ENCODE measurements around the gene DRAM1. TPM values are rescaled to one million over a fixed set of nuclear protein-coding genes. Genes with fewer than 3 reads are reported as not detected.

DRAM1 gene
- total and polyA plus RNA-seq, 2 donors (not counting 1 experiment from before 2014, with no cell fraction given), result 2.1 to 10.2 TPM

DNA sequence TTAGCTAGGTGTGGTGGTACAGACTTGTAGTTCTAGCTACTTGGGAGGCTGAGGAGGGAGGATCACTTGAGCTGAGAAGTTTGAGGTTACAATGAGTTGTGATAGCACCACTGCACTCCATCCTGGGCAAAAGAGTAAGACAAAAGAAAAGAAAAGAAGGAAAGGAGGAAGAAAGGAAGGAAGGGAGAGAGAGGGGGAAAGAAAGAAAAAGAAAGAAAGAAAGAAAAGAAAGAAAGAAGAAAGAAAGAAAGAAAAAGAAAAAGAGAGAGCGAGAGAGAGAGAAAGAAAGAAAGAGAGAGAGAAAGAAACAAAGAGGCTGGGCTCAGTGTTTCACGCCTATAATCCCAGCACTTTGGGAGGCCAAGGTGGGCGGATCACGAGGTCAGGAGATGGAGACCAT lies 36.3 kb upstream of the DRAM1 start:
- no peak for DNase-seq
- ATAC-seq (ENCODE audit: low read depth), result no peak
- H3K9me3 ChIP-seq (ENCODE audit: control extremely low read depth in 1 of 3, control insufficient read depth in 2 of 3, insufficient read depth in 1 of 3, low read length in 2 of 3), result no peaks in the 10 kb centered on the region
- Mint-ChIP-seq H3K4me3 (no peak overlapping the region), H3K9me3 (ENCODE audit: insufficient read depth) (no peaks in the 10 kb centered on the region), H3K27me3 (no peaks in the 10 kb centered on the region), H3K27ac (no peak overlapping the region), H3K4me1 (peaks cover 19% of the 10 kb centered on the region)
- no peak overlapping the region for H2AFZ ChIP-seq (ENCODE audit: insufficient read depth, low read depth, low read length, poor library complexity, severe bottlenecking)
- WGBS (ENCODE audit: insufficient coverage), result no CpG with 5 or more reads among the region's 4 CpGs
- TF ChIP-seq EZH2 (IDR thresholded peaks at IDR 0.05; ENCODE audit: borderline replicate concordance, insufficient read depth, low read depth, low read length, poor library complexity, severe bottlenecking), result no peak
- TF ChIP-seq, protein P1, sequence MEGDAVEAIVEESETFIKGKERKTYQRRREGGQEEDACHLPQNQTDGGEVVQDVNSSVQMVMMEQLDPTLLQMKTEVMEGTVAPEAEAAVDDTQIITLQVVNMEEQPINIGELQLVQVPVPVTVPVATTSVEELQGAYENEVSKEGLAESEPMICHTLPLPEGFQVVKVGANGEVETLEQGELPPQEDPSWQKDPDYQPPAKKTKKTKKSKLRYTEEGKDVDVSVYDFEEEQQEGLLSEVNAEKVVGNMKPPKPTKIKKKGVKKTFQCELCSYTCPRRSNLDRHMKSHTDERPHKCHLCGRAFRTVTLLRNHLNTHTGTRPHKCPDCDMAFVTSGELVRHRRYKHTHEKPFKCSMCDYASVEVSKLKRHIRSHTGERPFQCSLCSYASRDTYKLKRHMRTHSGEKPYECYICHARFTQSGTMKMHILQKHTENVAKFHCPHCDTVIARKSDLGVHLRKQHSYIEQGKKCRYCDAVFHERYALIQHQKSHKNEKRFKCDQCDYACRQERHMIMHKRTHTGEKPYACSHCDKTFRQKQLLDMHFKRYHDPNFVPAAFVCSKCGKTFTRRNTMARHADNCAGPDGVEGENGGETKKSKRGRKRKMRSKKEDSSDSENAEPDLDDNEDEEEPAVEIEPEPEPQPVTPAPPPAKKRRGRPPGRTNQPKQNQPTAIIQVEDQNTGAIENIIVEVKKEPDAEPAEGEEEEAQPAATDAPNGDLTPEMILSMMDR (IDR thresholded peaks at IDR 0.05), result no peak
- intact Hi-C loops (cut with micrococcal nuclease), result no loop called here
- H4K20me1 ChIP-seq (ENCODE audit: control insufficient read depth, insufficient read depth, low read length, poor library complexity, severe bottlenecking), result no peaks in the 10 kb centered on the region
- H3K4me2 ChIP-seq (replicated peaks; ENCODE audit: low read depth, low read length, poor library complexity, severe bottlenecking), result no peak overlapping the region
- H3K9ac ChIP-seq (ENCODE audit: low read length), result no peak overlapping the region
- H3K27ac ChIP-seq (ENCODE audit: low read length in 2 of 2), result no peak overlapping the region
- no peak overlapping the region for H3K4me3 ChIP-seq (ENCODE audit: control extremely low read depth in 1 of 5, extremely low read depth in 1 of 5, insufficient read depth in 1 of 5, low read depth in 2 of 5, low read length in 4 of 5)
- H3K79me2 ChIP-seq (ENCODE audit: control insufficient read depth, insufficient read depth, low read length), result no peaks in the 10 kb centered on the region
- POLR2A ChIA-PET, result no interaction called here
- no peaks in the 10 kb centered on the region for H3K27me3 ChIP-seq (replicated peaks in 1 of 4; ENCODE audit: control extremely low read depth in 1 of 4, control insufficient read depth in 3 of 4, insufficient read depth in 4 of 4, low read length in 3 of 4)
- H3K4me1 ChIP-seq (ENCODE audit: control insufficient read depth in 2 of 2, insufficient read depth in 2 of 2, low read length in 2 of 2), result peaks cover 17 to 18% of the 10 kb centered on the region in 2 donors
- CTCF ChIA-PET, result interaction anchor here (1.3 to 5.8 kb wide), 16 partner anchors 11 to 433 kb away, joined by 3 to 138 read pairs (median 10); partner anchors contain the start of genes ARL1, DRAM1 and GNPTAB
- H3K36me3 ChIP-seq (replicated peaks in 1 of 2; ENCODE audit: control extremely low read depth in 1 of 2, control insufficient read depth in 1 of 2, extremely low read depth in 1 of 2, insufficient read depth in 2 of 2, low read length in 1 of 2), result no peaks in the 10 kb centered on the region

- H3K27ac ChIP-seq (ENCODE audit: low read length in 2 of 2), result no peak overlapping the region
- ChIA-PET POLR2A (no interaction called here), CTCF (interaction anchor here (0.6 to 2.7 kb wide), 3 partner anchors 14 to 1104 kb away, joined by 3 to 6 read pairs (median 3); partner anchors contain the start of gene GNPTAB)
- 94% methylated on average over 2 of the region's 5 CpGs for WGBS (ENCODE audit: insufficient coverage)
- no peaks in the 10 kb centered on the region for H3K9me3 ChIP-seq (ENCODE audit: control extremely low read depth in 1 of 3, control insufficient read depth in 2 of 3, insufficient read depth in 1 of 3, low read length in 2 of 3)
- no peaks in the 10 kb centered on the region for H3K4me1 ChIP-seq (ENCODE audit: control insufficient read depth in 2 of 2, insufficient read depth in 2 of 2, low read length in 2 of 2)
- H3K27ac Mint-ChIP-seq, result no peak overlapping the region
- no peaks in the 10 kb centered on the region for H3K79me2 ChIP-seq (ENCODE audit: control insufficient read depth, insufficient read depth, low read length)
- DNase-seq (no peak), ATAC-seq (ENCODE audit: low read depth) (no peak)
- no peaks in the 10 kb centered on the region for H3K27me3 ChIP-seq (replicated peaks in 1 of 4; ENCODE audit: control extremely low read depth in 1 of 4, control insufficient read depth in 3 of 4, insufficient read depth in 4 of 4, low read length in 3 of 4)
- no peak overlapping the region for H2AFZ ChIP-seq (ENCODE audit: insufficient read depth, low read depth, low read length, poor library complexity, severe bottlenecking)
- TF ChIP-seq EZH2 (IDR thresholded peaks at IDR 0.05; ENCODE audit: borderline replicate concordance, insufficient read depth, low read depth, low read length, poor library complexity, severe bottlenecking), result no peak
- TF ChIP-seq, protein P1 (IDR thresholded peaks at IDR 0.05), result no peak
- H3K9me3 Mint-ChIP-seq (ENCODE audit: insufficient read depth), result no peaks in the 10 kb centered on the region
- H3K9ac ChIP-seq (ENCODE audit: low read length), result no peak overlapping the region
- H3K4me2 ChIP-seq (replicated peaks; ENCODE audit: low read depth, low read length, poor library complexity, severe bottlenecking), result no peak overlapping the region
- peaks cover 3% of the 10 kb centered on the region for H3K4me1 Mint-ChIP-seq
- no peaks in the 10 kb centered on the region for H4K20me1 ChIP-seq (ENCODE audit: control insufficient read depth, insufficient read depth, low read length, poor library complexity, severe bottlenecking)
- no peaks in the 10 kb centered on the region for H3K36me3 ChIP-seq (replicated peaks in 1 of 2; ENCODE audit: control extremely low read depth in 1 of 2, control insufficient read depth in 1 of 2, extremely low read depth in 1 of 2, insufficient read depth in 2 of 2, low read length in 1 of 2)
- no peak overlapping the region for H3K4me3 ChIP-seq (ENCODE audit: control extremely low read depth in 1 of 5, extremely low read depth in 1 of 5, insufficient read depth in 1 of 5, low read depth in 2 of 5, low read length in 4 of 5)
- intact Hi-C loops (cut with micrococcal nuclease), result no loop called here
- no peak overlapping the region for H3K4me3 Mint-ChIP-seq
- no peaks in the 10 kb centered on the region for H3K27me3 Mint-ChIP-seq
Observed at GRCh38 chr12:101845137-101845711, 32.2 kb upstream of the DRAM1 start.

Data from B cell (primary cell).